ENCODE data around the gene COL4A1.

- TF ChIP-seq CTCF (IDR thresholded peaks at IDR 0.05) (no peak), POLR2A (IDR thresholded peaks at IDR 0.05) (no peak)
These were observed 15.8 kb upstream of the COL4A1 start for GRCh38 chr13:110322828-110323171.

Data from gastroesophageal sphincter (tissue), 3 donors.